B cell (primary cell): Measurements from ENCODE around the gene RPS28. TPM values are rescaled to one million over a fixed set of nuclear protein-coding genes. Genes with fewer than 3 reads are reported as not detected.

Source experiments
- ATAC-seq: fragments of 200-7000 bp; cut with Tn5 transposase; one replicate; pipeline ENCODE4 v1.10.0; 2021; ENCODE audit warnings: low read depth, mild to moderate bottlenecking, moderate number of reproducible peaks, moderate library complexity
- CTCF ChIA-PET: fragments of 350-600 bp; sonication (Branson Sonifier 250); formaldehyde crosslinking; loops from one replicate; lab custom pipeline; 2021; ENCODE audit warnings: antibody characterized with exemption, inconsistent platforms; lab: Charles Lee
- POLR2A ChIA-PET: fragments of 350-600 bp; sonication (Branson Sonifier 250); formaldehyde crosslinking; loops from one replicate; lab custom pipeline; 2021; ENCODE audit warnings: antibody characterized with exemption; lab: Charles Lee
- DNase-seq: peaks from one replicate; pipeline ENCODE4 v3.0.0; 2013
- H2AFZ ChIP-seq: 2 replicates; pipeline ENCODE4 v1.6.1; 2012; ENCODE audit warnings: mild to moderate bottlenecking, low read depth, low read length; ENCODE audit not compliant: insufficient read depth, poor library complexity, severe bottlenecking
- H3K27ac ChIP-seq, 2 donors: 1 replicate in 1 of 2; 2 replicates in 1 of 2; pipeline ENCODE4 v1.5.1; 2012 to 2013; ENCODE audit warnings: low read length in 2 of 2, mild to moderate bottlenecking in 2 of 2, moderate library complexity in 1 of 2
- H3K27me3 ChIP-seq, 4 experiments: fragments of 200-600 bp in 1 of 4; sonication (generic) in 1 of 4; replicated peaks in 1 of 4; 1 replicate in 2 of 4; 2 replicates in 2 of 4; pipeline versions ENCODE4 v1.6.1 to v1.7.0; 2013 to 2016; ENCODE audit warnings: low read length in 3 of 4, mild to moderate bottlenecking in 2 of 4, mixed read lengths in 1 of 4, moderate library complexity in 1 of 4; ENCODE audit not compliant: insufficient read depth in 4 of 4, control insufficient read depth in 3 of 4; ENCODE audit errors: control extremely low read depth in 1 of 4
- H3K36me3 ChIP-seq, 2 experiments: replicated peaks in 1 of 2; 1 replicate in 1 of 2; 2 replicates in 1 of 2; pipeline versions ENCODE4 v1.6.1 to v1.7.1; 2013; ENCODE audit warnings: low read length in 1 of 2; ENCODE audit not compliant: insufficient read depth in 2 of 2, control insufficient read depth in 1 of 2; ENCODE audit errors: control extremely low read depth in 1 of 2, extremely low read depth in 1 of 2
- H3K4me1 ChIP-seq, 2 donors: fragments of 200-600 bp in 1 of 2; sonication (generic) in 1 of 2; 1 replicate in 1 of 2; 2 replicates in 1 of 2; pipeline versions ENCODE4 v1.5.1 to v1.6.1; 2013 to 2017; ENCODE audit warnings: low read length in 2 of 2; ENCODE audit not compliant: control insufficient read depth in 2 of 2, insufficient read depth in 2 of 2
- H3K4me2 ChIP-seq: replicated peaks from 2 replicates; pipeline ENCODE3; 2012; ENCODE audit warnings: mild to moderate bottlenecking, low read depth, low read length; ENCODE audit not compliant: poor library complexity, severe bottlenecking
- H3K4me3 ChIP-seq, 5 experiments: fragments of 200-600 bp in 1 of 5; sonication (generic) in 1 of 5; 1 replicate in 3 of 5; 2 replicates in 2 of 5; pipeline versions ENCODE4 v1.5.1 to v1.7.0; 2011 to 2016; ENCODE audit warnings: low read length in 4 of 5, mild to moderate bottlenecking in 4 of 5, low read depth in 2 of 5, control low read depth in 1 of 5, moderate library complexity in 1 of 5; ENCODE audit not compliant: insufficient read depth in 1 of 5; ENCODE audit errors: control extremely low read depth in 1 of 5, extremely low read depth in 1 of 5
- H3K79me2 ChIP-seq: fragments of 200-600 bp; sonication (generic); one replicate; pipeline ENCODE4 v1.6.0; 2016; ENCODE audit warnings: low read length; ENCODE audit not compliant: control insufficient read depth, insufficient read depth
- H3K9ac ChIP-seq: fragments of 200-600 bp; sonication (generic); 2 replicates; pipeline ENCODE4 v1.6.1; 2017; ENCODE audit warnings: mild to moderate bottlenecking, low read length, moderate library complexity
- H3K9me3 ChIP-seq, 3 donors: one replicate each; pipeline versions ENCODE4 v1.6.1 to v1.7.1; 2013; ENCODE audit warnings: low read length in 2 of 3; ENCODE audit not compliant: control insufficient read depth in 2 of 3, insufficient read depth in 1 of 3; ENCODE audit errors: control extremely low read depth in 1 of 3
- H4K20me1 ChIP-seq: 2 replicates; pipeline ENCODE4 v1.6.0; 2012; ENCODE audit warnings: mild to moderate bottlenecking, low read length; ENCODE audit not compliant: insufficient read depth, control insufficient read depth, poor library complexity, severe bottlenecking
- H3K27ac Mint-ChIP-seq: one replicate; pipeline ENCODE4 v1.8.0; 2021; ENCODE audit warnings: mixed read lengths
- H3K27me3 Mint-ChIP-seq: one replicate; pipeline ENCODE4 v1.8.0; 2021; ENCODE audit warnings: mixed read lengths
- H3K4me1 Mint-ChIP-seq: one replicate; pipeline ENCODE4 v1.8.0; 2021; ENCODE audit warnings: mixed read lengths
- H3K4me3 Mint-ChIP-seq: one replicate; pipeline ENCODE4 v1.8.0; 2021; ENCODE audit warnings: mixed read lengths
- H3K9me3 Mint-ChIP-seq: one replicate; pipeline ENCODE4 v1.8.0; 2022; ENCODE audit warnings: mixed read lengths; ENCODE audit not compliant: insufficient read depth
- CTCF ChIP-seq: fragments of 200-600 bp; IDR thresholded peaks from one replicate; pipeline ENCODE4 v1.8.0; 2022; ENCODE audit warnings: antibody characterized with exemption, mild to moderate bottlenecking
- EZH2 ChIP-seq: IDR thresholded peaks from 2 replicates; pipeline ENCODE4 v1.6.1; 2012; ENCODE audit warnings: borderline replicate concordance, low read depth, mild to moderate bottlenecking, moderate library complexity, low read length; ENCODE audit not compliant: insufficient read depth, poor library complexity, severe bottlenecking
- WGBS: methylation state at CpG from one replicate; pipeline ENCODE4 v1.1.5; 2013; ENCODE audit warnings: missing lambda C conversion rate; ENCODE audit not compliant: insufficient coverage; 5-methylcytosine and 5-hydroxymethylcytosine counted together
- intact Hi-C: fragments of 100-400 bp; cut with micrococcal nuclease; formaldehyde crosslinking; loops from one replicate; pipeline ENCODE4 v1.10.0; 2022
- polyA plus RNA-seq: library from polyadenylated mRNA; depleted of rRNA; stranded (reverse); fragments of >200 nt; gene quantifications from 2 replicates; pipeline ENCODE4 v1.2.3, GENCODE V29; 2012
- total RNA-seq, 2 donors: library from RNA; stranded (reverse); fragments of 120-200 nt in 1 of 2; gene quantifications; 1 replicate in 1 of 2; 2 replicates in 1 of 2; pipeline versions ENCODE4 v1.2.3 to v1.2.4, GENCODE V29; 2013 to 2022

RPS28 gene
- total and polyA plus RNA-seq, 2 donors (not counting 1 experiment from before 2014, with no cell fraction given), result 1,800 to 2,579 TPM

- intact Hi-C loops, result no loop called here
- H3K27me3 Mint-ChIP-seq, result no peaks in the 10 kb centered on the region
- ATAC-seq, result no peak
- H3K9me3 ChIP-seq, result no peaks in the 10 kb centered on the region
- peak overlapping the region in 1 of 2 donors; percentile 92 for H3K27ac ChIP-seq
- 95% methylated on average over 15 of the region's 19 CpGs for WGBS
- TF ChIP-seq EZH2 (no peak), CTCF (no peak)
- CTCF ChIA-PET, result interaction anchor here (0.9 to 1.9 kb wide), 7 partner anchors 9 to 186 kb away, joined by 3 to 8 read pairs (median 4); no protein-coding TSS in a partner anchor
- H3K4me1 Mint-ChIP-seq, result peaks cover 42% of the 10 kb centered on the region
- H2AFZ ChIP-seq, result peak overlapping the region; percentile 91
- peaks cover 18 to 37% of the 10 kb centered on the region in 2 donors for H3K4me1 ChIP-seq
- peak overlapping the region; percentile 91 for H3K27ac Mint-ChIP-seq
- H3K9ac ChIP-seq, result peak overlapping the region; percentile 98
- peaks cover 53% of the 10 kb centered on the region for H3K79me2 ChIP-seq
- H3K4me3 ChIP-seq, result peak overlapping the region in 4 of 5 experiments; percentile 80 to 99 (median 98)
- POLR2A ChIA-PET, result interaction anchor here (0.6 to 2.5 kb wide), 4 partner anchors 16 to 194 kb away, joined by 4 to 6 read pairs (median 5); partner anchors contain the start of gene ZNF414
- DNase-seq, result no peak
- H3K4me3 Mint-ChIP-seq, result peak overlapping the region; percentile 92
- peaks cover 13% of the 10 kb centered on the region for H4K20me1 ChIP-seq
- H3K27me3 ChIP-seq, result no peaks in the 10 kb centered on the region
- H3K9me3 Mint-ChIP-seq, result no peaks in the 10 kb centered on the region
- peaks cover 0 to 28% of the 10 kb centered on the region in 2 experiments for H3K36me3 ChIP-seq
- H3K4me2 ChIP-seq, result peak overlapping the region; percentile 90
These were observed 1.3 kb upstream of the RPS28 start for GRCh38 chr19:8319807-8320520.
